ENCODE measurements around the gene SPTSSB. TPM values are rescaled to one million over a fixed set of nuclear protein-coding genes. Genes with fewer than 3 reads are reported as not detected.

Gene SPTSSB
- 0.45 TPM in 1 of 2 replicates, not detected in the other for total RNA-seq (ENCODE audit: low replicate concordance)

- DNase-seq (ENCODE audit: low read depth): no peak
- H3K4me3 ChIP-seq (ENCODE audit: low read depth, low read length): peak within 1 kb of the TSS; percentile 53
- peak; percentile 14 for TF ChIP-seq CTCF (IDR thresholded peaks at IDR 0.05; ENCODE audit: insufficient read depth, low read length)
Measured at GRCh38 chr3:161371441-161372320, at the start of gene SPTSSB. TSS of gene SPTSSB (minus strand) at chr3:161371517. CDS start at chr3:161346323, 25,194 bp downstream.

GRCh38 chr3:161420746-161421145 lies 49.4 kb upstream of the SPTSSB start:
- TF ChIP-seq CTCF (IDR thresholded peaks at IDR 0.05; ENCODE audit: insufficient read depth, low read length): no peak
- no peak overlapping the region for H3K4me3 ChIP-seq (ENCODE audit: low read depth, low read length)
- no peak for DNase-seq (ENCODE audit: low read depth)

GRCh38 chr3:161419555-161420333 lies 48.4 kb upstream of the SPTSSB start:
- no peak for TF ChIP-seq CTCF (IDR thresholded peaks at IDR 0.05; ENCODE audit: insufficient read depth, low read length)
- DNase-seq (ENCODE audit: low read depth): no peak
- H3K4me3 ChIP-seq (ENCODE audit: low read depth, low read length): no peak overlapping the region

GRCh38 chr3:161415506-161416231 lies 44.4 kb upstream of the SPTSSB start:
- no peak for TF ChIP-seq CTCF (IDR thresholded peaks at IDR 0.05; ENCODE audit: insufficient read depth, low read length)
- peak; percentile 85 for DNase-seq (ENCODE audit: low read depth)
- H3K4me3 ChIP-seq (ENCODE audit: low read depth, low read length): no peak overlapping the region

GRCh38 chr3:161414907-161415306 lies 43.6 kb upstream of the SPTSSB start:
- no peak for TF ChIP-seq CTCF (IDR thresholded peaks at IDR 0.05; ENCODE audit: insufficient read depth, low read length)
- no peak overlapping the region for H3K4me3 ChIP-seq (ENCODE audit: low read depth, low read length)
- no peak for DNase-seq (ENCODE audit: low read depth)

GRCh38 chr3:161413855-161414210 lies 42.5 kb upstream of the SPTSSB start:
- no peak for DNase-seq (ENCODE audit: low read depth)
- H3K4me3 ChIP-seq (ENCODE audit: low read depth, low read length): no peak overlapping the region
- TF ChIP-seq CTCF (IDR thresholded peaks at IDR 0.05; ENCODE audit: insufficient read depth, low read length): no peak

All from fibroblast of the aortic adventitia (primary cell).